NCI-H2029 (cell line): ENCODE results near the gene PTPRE.
A peak's percentile ranks its signal among the peaks of the same experiment; 100 is the strongest.

Experiments
- DNase-seq: peaks from one replicate; lab custom pipeline; 2025; lab: John Stamatoyannopoulos, UW

PTPRE gene

DNA sequence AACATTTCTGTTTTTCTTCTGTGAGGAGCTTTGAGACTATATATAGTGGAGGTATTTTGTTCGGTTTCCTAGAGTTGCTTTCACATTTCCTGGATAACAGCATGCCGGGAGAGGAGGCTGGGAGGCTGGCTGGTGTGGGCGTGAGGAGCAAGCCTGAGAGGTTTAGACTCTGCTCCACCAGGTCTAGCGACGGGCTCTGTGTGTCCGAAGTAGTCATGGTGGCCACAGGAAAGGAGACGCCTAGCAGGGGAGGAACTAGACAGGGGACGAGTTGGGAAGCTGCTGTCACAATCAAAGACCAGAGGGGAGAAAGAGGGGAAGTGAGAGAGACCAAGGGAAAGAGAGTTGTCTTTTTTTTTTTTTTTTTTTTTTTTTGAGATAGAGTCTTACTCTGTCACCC, 19.6 kb downstream of the PTPRE start:
- no peak for DNase-seq

DNA sequence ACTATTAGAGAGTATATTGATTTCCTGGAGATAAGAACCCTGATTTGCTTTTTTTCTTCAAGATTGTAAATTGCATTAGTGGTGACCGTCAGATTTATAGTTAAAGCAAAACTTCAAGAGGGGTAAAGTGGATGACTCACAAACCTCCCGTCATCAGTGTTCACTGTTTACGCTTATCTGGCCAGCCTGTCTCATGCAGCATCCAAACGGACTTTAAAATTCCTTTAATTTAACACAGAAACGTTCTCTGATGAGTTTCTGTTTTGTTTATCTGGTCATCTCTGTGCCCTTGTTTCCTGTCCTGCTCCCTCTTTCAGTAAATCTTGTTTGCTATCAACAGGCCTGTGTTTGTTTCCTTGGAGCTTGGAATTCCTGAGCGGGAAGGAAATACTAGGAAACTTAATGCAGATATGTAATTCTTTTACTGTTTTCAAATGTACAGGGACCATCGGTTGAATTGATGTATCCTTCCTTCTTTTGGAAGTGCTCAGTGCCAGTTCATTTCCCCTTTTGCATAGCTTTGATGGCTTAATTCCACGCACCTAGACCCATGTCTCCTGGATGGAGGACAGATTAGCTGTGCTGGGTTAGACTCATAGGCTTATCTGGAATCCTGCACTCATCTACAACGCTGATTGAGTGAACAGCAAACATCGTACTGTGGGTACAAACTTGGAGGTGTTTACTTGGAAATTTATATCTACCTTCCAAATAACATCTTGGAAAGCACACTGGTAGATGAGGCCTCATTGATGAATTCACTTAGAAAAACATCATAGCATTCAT, 21.3 kb downstream of the PTPRE start:
- DNase-seq = no peak

DNA sequence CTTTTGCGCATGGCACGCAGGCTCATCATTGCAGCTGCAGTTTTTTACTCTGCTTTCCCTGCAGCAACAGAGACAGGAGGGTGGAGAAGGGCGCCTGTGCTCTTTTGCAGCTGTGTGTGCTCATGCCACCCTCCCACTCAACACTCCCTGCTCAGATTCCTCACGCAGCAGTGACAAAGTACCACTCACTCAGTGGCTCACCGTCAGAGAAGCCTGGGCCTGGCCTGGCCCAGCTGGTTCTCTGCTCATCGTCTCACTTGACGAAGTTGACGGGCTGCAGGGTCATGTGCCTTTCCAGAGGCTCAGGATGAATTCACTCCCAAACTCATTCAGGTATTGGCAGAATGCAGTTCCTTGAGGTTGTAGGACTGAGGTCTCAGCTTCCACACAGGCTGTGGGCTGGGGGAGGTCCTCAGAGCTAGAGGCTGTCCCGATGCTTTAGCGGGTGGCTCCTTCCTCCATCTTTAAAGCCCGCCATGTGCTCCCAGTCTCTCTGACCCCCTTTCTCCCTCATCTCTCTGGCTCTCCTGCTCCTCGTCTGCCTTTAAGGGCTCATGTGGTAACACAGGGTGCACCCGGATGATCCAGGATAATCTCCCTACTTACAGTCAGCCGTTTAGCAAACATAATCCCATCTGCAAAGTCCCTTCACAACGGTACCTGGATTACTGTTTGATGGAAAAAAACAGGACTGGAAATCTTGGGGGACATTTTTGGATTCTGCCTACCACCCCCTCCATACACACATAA, 25.8 kb downstream of the PTPRE start:
- no peak for DNase-seq

DNA sequence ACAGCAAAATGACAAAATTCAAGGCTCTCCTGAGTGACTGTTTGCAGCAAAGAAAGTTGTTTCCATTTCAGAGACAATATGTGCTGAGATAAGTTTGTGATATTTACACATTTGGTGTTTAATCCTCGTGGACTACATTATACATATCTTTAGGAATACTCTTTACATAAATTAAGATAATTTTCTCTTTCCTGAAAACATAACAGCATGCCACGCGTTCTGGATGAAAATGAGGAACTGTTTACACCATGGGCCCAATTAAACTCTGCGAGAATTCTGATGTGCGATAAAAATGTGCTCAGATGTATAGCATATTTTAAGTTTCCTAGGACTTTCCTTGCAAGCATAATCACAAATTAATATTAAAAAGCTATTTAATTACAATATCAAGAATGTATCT, 26.4 kb downstream of the PTPRE start:
- no peak for DNase-seq

DNA sequence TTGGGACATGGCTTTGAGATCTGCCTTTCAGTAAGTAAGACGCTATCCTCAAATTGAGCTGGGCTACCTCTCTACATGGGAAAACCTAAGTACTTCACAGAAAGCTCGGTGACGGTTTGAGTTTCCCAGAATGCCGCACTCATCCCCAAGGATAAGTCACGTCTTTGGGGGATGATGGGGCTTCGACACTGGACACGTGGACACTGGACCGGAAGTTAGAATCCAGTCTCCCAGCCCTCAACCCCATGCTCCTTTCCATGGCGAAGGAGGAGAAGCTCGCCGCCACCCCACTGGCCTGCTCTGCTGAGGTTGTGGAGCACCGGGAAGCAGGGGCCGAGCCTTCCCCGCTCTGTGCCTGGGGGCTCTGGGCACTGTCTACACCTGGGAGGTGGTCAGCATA, 27.5 kb downstream of the PTPRE start:
- DNase-seq = no peak

DNA sequence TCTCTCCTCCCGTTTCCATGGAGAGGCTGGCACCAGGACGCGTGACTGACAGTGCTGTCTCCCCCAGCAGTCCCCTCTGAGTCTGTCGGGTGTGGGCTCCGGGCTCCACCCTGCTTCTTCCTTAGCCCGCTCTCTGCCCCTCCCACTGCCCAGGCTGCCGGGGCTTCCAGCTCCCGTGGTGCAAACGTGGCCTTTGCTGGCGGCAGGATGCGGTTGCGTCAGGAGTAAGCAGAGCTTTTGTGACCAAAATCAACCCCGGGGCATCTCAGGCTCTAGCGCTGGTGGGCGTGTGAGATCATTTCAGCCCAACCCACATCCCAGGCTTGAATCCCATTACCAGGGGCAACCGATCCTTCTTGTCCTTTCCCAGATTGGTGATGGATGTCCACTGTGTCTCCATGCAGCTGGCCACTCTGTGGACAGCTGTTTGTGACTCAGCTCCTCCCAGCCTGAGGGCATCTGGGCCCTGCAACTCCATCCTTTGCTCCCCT, 28.2 kb downstream of the PTPRE start:
- DNase-seq = no peak

DNA sequence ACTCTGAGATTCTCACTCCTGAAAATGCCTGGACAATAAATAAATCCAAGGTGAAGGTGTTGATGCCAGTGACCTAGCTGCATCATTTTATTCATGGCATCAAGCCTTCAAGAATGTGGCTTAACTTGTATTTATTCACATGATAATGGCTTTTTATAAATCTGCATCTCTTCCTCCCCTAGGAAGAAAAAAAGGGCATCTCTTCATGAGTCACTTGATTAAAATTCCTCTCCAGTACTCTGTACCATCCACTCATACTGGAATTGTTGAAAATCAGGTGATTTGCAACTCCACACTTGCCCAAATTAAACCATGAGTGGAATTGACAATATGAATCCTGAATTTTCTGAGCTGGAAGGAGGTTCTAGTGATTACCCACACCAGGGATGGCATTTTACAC, 30.2 kb downstream of the PTPRE start:
- no peak for DNase-seq

DNA sequence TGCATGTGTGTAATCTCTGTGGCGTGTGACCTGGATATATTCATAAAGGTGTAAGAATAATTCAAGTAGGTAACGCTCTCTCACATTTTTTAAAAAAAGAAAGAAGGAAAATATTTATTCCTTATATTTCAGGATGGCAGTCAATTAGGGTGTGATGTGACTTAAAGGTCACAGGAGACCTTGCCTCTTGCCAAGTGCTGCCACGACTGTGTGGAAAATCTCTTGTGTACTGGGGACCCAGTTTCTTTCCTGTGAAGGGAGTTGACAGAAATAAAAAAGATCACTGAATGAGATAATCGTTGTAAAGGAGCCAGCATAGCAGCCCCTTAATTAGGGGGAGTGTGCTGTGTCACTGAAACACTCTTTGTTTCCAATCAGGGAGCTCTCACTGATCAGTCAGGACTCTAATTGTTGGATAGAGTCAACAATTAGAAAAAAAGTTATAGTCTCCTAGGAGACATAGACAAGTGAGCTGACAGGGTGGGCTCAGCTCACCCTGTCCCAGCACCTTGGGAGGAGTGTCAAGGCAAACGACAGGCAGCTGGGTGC, 31.1 kb downstream of the PTPRE start:
- no peak for DNase-seq

DNA sequence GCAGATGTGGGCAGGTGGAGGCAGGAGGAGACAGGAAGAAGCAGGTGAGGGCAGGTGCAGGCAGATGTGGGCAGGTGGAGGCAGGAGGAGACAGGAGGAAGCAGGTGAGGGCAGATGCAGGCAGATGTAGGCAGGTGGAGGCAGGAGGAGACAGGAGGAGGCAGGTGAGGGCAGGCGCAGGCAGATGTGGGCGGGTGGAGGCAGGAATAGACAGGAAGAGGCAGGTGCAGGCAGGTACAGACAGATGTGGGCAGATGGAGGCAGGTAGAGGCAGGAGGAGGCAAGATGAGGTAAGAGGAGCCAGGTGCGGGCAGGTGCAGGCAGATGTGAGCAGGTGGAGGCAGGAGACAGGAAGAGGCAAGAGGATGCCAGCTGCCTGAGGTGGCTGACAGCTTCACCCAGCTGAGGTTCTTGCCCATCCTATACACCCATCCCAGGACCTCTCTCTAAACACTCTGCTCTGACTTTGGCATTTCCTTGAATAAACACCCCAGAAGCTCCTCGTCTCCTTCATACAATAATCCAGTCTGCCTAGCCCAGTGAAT, 33.0 kb downstream of the PTPRE start:
- DNase-seq = peak; percentile 61

DNA sequence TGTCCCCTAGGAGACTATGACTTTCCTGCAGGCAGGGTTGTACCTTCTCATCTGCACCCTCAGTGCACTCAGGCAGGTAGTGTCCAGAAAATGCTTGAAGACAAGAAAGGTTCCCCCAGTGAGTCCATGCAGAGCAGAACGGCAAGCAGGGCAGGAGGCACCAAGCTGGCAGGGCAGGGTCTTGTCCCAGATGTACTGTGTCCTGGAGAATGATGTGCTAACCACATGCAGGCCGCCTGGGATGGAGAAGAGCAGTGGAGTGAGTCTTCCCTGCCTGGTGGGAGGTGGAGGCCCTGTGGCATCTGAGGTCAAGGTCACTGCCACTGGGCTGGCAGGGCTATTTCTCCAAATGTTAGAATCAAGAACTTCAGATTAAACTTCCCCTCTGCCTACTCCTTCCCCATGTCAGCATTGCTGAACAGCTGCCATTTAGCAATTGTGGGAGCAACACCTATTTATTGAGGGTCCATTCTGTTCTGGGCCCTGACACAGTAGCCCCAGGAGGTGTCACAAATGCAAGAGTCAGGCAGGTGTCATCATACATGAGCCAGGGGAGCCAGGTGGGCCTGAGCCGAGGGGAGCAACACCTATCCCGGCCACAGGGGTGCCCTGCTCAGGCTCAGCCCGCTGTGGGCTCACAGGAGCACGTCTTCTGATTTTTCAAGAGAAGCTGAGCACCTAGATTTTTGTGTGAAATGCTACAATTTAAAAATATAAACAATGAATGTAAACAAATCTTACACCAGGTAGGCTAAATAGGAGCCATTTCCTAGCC, 34.1 kb downstream of the PTPRE start:
- no peak for DNase-seq

DNA sequence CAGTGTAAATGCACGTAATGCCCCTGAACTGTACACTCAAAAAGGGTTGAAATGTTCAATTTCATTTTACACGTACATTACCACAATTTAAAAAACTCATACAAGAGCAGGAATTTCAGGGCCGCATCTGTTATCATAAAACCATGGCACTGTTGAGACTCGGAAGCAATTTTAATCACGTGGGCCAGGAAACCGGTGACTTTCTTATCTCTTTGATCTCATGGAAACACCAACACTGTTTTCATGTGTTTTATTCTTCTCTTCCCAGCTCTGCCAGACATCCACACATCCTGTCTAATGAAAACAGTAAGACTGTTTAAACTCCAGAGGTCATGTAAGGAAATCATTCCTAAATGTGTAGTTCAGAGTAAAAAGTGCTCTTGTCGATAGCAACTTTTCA, 35.9 kb downstream of the PTPRE start:
- no peak for DNase-seq

DNA sequence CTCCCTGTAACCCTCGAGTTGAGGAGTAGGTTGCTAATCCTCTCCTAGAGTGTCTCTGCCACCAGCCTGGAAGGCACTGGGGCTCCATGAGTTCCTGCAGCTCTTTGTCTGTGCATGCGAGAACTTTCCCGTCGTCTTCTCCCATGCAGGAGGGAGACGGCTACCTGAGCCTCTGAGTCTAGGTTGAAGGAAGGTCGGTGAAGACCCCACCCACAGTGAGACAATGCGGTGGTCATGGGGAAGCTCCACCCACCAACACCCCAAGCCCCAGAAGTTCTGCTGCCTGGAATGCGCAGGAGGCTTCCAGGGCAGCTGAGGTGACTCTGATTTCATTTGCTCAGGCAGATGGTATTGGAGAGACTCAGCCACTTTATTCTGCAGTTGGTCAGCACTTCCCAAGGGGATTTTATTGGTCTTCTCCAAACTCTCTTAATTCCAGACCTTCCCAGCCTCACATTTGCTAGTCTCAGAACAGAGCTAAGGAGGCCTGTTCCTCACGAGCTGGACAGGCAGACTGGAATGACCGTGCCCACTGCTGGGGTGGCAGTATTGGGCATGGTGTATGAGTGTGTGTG, 36.5 kb downstream of the PTPRE start:
- DNase-seq = no peak

DNA sequence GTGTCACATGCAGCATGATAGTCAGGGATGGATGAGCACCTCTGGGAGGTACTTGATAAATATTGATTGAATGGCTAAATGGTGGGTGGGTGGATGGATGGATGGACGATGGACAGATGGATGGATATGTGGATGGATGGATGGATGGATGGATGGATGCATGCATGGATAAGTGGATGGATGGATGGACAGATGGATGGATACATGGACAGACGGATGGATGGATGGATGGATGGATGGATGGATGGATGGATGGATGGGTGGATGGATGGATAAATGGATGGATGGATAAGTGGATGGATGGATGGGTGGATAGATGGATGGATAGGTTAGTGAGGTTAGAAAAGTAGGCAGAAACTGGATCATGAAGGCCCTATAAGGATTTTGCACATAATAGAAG, 37.4 kb downstream of the PTPRE start:
- DNase-seq = no peak

DNA sequence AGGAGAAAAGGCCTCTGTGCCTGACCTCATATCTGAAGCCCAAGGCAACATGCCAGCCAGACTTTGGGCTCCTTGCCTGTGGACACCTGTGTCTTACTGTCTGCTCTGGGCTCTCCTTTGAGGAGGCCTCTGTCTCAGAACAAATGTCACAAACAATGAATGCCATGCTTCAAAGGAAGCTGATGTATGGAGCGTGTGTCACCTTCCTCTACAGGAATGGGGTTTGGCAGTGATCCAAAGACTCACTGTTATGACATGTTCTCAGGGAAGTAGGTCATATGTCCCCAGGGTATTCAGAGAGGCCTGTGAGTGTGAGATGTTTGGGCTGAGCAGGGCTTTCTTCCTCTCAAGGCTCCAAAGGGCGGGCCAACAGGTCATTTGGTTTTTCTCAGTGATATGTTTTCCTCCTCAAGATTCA, 38.4 kb downstream of the PTPRE start:
- peak; percentile 63 for DNase-seq

DNA sequence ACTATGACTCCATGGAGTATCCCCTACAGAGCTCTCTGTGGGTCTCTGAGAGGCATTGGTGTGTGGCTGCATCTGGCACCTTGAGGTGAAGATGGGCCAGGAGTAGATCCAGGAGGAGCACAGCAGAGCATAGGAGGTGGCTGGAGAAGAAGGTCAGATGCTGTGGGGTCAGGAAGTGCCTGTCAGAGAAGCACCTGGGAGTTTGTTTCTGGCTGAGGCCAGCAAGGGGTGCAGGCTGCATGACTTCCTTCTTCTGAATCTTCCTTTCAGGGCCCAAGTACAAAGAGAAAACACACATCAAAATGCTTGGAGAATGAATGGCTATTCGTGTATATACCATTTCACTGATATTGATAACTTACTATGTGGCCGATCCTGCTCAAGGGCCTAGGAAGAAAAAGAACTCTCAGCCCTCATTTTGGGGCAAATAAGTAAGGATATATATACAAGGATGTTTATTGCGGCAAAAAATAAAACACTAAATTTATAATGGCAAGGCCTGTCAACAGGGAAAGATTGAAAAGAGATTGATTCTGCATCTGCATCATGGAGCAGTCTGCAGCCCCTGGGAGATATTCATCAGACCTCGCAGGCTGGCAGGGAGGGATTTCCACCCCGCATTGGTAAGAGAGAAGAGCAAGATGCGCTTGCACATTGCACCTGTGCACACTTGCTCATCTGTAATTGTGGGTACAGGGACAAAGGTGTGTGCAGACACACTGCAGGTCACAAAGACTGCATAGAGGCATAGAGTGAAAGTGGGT, 39.2 kb downstream of the PTPRE start:
- no peak for DNase-seq

DNA sequence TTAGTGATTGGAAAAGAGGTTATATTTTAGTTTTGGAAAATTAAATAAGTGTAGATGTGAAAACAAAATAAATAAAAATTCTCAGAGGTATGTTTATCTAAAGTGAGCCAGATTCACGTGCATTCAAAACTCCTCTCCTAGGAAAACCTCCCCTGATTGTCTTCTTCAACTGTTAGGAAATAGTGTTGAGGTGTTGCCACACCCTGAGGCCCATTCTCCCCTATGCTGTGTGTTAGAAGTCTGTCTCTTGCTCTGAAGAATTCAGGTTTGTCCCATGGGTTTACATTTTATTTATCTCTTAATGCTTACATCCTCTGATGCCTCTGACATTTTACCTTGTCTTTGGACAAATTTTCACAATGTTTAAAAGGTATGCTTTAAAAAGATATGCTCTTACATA, 40.3 kb downstream of the PTPRE start:
- DNase-seq = no peak

DNA sequence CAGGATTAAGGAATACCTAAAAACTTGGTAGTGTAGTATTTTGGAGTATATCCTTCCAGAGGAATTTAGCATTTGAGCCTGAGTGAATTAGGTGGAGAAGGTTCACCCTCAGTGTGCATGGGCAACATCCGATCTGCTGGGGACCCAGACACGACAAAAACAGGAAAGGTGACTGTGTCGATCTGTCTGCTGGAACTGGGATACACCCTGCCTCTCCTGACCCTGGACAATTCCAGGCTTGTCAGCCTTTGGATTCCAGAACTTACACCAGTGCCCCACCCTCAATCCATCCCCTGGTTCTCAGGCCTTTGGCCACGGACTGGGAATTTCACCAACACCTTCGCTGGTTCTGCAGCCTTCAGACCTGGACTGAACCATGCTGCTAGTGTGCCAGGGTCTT, 41.9 kb downstream of the PTPRE start:
- DNase-seq = no peak

DNA sequence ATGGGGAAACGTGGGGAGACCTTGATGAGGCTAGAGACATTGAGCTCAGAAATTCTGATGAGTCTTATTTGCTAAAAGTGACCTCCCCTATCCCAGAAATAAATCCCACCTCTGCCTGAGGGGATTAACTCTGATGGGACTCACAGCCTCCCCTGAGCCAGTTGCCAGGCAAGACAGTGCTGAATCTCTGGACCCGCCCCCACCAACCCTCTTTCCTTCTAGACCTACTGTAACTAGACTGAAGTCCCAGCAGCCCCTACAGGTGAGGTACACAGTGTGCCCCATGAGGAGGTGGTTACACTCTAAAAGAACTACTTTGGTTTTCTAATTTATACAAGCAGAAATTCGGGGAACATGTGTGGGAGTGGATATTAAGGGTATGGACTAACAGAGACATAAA, 42.9 kb downstream of the PTPRE start:
- DNase-seq = no peak

DNA sequence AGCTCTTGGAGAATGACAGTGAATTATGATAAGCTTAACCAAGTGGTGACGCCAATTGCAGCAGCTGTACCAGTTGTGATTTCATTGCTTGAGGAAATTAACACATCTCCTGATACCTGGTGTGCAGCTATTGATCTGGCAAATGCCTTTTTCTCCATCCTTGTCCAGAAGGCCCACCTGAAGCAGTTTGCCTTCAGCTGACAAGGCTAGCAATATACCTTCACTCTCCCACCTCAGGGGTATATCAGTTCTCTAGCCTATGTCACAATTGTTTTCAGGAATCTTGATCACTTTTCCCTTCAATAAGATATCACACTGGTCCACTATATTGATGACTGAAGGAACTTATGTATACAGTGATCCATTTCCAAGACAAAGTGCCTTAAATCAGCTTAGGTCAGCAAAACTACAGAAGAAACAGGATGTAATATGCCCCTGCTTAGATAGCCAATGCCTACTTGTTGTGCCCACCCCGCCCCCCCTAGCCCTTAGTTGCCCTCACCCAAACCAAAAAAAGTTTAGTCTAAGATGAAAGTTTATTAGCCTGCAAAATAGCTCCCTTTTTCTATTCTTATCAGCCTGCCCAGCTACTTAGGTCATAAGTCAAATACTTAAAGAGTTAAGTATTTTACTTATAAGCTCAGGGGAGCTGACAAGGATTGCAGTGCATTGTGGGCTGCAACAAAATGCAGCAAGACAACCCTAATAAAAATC, 45.1 kb downstream of the PTPRE start:
- DNase-seq = no peak

DNA sequence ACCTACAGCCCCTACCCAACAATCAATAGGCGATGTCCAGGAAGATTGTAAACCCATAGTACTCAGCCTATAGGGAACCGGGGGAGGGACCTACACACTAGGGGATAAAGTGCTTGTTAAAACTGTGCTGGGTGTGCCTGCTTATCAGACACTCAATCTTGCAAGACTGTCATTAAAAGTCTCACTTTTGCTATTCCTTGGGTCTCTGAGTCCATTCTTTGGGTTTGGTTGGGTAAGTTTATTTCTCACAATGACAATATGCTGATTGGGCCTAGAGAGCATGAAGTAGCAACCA, 45.6 kb downstream of the PTPRE start:
- DNase-seq = no peak

DNA sequence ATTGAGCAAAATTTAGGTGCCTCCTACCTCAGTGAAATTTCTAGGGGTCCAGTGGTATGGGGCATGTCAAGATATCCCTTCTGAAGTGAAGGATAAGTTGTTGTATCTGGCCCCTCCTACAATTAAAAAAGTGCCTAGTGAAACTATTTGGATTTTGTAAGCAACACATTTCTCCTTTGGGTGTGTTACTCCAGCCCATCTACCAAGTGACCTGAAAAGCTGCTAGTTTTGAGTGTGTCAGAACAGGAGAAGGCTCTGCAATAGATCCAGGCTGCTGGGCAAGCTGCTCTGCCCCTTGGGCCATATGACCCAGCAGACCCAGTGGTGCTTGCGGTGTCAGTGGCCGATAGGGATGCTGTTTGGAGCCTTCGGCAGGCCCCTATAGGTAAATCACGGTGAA, 46.0 kb downstream of the PTPRE start:
- DNase-seq = no peak
